ENCODE data around the gene TBX4.
"Not testable (repeated sequence)": the region's sequence is repeated elsewhere in the genome, so short reads cannot be mapped to it uniquely, and the experiment has no call there.

TBX4 gene

DNA sequence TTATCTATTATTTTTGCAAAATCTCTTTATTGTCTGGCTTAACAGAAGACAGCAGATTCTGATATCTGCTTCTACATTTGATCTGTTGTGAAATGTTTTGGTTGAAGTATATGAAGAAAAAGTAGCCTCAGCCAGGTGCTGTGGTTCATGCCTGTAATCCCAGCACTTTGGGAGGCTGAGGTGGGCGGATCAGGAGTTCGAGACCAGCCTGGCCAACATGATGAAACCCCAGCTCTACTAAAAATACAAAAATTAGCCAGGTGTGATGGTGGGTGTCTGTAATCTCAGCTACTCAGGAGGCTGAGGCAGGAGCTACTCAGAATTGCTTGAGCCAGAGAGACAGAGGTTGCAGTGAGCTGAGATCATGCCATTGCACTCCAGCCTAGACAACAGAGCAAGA, 75.2 kb downstream of the TBX4 start:
- not testable (repeated sequence) for DNase-seq (ENCODE audit: low read depth)

DNA sequence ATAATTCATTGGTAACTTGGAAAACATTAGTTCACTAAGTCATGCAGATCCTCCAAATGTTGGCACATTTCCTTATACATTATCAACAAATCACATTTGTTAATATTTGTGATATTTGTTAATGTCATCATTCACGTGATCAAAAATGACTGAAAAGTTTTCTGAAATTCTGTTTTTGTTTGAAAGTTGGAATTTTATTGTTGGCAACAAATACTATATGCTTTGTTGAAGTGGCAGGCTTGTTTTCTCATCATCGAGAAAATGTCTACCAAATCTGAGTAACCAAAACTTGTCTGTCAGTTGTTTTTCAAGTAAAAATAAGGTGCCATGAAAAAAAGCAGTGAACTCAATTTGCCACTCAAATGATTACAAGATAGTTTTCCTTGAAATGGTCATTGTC, 75.9 kb downstream of the TBX4 start:
- no peak for DNase-seq (ENCODE audit: low read depth)

DNA sequence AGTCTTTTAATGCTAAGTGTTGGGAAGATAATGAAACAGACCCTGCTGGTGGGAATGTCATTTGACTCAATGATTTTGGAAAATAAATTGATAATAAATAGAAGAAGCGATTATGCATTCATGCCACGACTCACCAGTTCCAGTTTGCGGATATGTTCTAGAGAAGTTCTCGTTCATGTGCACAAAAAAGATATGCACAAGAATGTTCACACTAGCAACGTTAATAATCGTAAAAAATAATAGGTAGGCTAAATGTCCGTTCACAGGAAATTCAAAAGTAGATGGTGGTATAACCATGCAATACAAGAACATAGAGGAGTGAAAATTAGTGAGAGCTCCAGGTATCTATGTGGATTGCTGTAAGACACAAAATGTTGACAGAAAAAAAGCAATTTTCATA, 79.0 kb downstream of the TBX4 start:
- DNase-seq (ENCODE audit: low read depth): no peak

DNA sequence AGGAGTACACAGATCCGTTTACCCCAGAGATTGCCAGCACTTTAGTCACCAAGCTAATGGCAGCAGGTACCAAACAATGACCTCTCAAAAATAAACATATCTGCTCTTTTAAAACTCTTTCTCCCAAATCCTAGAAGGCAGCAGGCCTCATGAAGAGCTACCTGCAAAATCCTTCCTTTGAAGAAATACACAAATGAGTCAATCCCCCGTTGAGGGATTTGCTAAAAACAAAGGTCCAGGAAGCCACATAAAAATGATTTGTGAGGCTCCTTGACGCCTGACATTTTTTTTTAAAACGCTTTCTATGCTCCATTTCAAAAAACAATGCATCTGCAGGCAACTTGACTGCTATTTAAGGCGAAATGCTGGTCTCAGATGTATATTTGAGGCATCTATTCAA, 80.6 kb downstream of the TBX4 start:
- no peak for DNase-seq (ENCODE audit: low read depth)

DNA sequence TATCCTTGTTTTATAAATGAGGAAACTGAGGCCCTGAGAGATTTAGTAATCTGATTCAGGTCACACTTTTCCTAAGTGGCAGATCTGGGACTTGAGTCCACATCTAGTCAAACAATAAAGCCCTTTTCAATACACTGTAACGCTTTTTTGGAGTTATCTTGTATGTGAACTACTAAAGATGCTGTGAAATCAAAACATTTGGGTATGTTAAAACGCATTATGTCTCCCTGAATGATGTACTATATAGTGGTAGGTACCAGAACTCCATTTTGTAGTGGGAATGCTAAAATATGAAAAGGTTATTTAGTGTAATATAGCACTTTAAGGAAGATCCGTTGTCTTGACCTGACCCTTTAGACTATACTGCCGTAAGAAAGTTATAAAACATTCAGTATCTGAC, 81.6 kb downstream of the TBX4 start:
- DNase-seq (ENCODE audit: low read depth): no peak

DNA sequence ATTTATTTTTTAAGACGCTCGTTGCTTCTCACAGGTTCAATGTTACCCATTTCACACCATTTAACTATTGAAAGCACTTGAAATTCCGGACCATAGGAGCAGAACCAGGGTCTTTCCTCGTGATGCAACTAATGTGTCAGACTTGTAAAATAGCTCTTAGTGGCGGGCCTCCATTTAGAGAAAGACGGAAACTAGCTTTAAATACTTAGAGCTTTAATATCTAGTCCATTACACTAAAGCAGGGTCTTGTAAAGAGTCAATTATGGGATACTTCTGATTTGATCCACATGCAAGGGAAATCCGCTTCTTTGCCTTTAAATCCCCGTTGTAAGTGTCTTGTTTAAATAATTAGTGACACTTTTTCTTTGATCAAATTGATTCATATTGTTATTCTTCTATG, 82.2 kb downstream of the TBX4 start:
- DNase-seq (ENCODE audit: low read depth): no peak
